ENCODE measurements around the gene CEACAM21. TPM values are rescaled to one million over a fixed set of nuclear protein-coding genes. Genes with fewer than 3 reads are reported as not detected.
A peak's percentile ranks its signal among the peaks of the same experiment; 100 is the strongest.

CEACAM21 gene
- total RNA-seq, 1 donor from 2014 or later, result not detected

- TF ChIP-seq, protein P1, sequence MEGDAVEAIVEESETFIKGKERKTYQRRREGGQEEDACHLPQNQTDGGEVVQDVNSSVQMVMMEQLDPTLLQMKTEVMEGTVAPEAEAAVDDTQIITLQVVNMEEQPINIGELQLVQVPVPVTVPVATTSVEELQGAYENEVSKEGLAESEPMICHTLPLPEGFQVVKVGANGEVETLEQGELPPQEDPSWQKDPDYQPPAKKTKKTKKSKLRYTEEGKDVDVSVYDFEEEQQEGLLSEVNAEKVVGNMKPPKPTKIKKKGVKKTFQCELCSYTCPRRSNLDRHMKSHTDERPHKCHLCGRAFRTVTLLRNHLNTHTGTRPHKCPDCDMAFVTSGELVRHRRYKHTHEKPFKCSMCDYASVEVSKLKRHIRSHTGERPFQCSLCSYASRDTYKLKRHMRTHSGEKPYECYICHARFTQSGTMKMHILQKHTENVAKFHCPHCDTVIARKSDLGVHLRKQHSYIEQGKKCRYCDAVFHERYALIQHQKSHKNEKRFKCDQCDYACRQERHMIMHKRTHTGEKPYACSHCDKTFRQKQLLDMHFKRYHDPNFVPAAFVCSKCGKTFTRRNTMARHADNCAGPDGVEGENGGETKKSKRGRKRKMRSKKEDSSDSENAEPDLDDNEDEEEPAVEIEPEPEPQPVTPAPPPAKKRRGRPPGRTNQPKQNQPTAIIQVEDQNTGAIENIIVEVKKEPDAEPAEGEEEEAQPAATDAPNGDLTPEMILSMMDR (IDR thresholded peaks at IDR 0.05), result no peak
- no peak for TF ChIP-seq EZH2phosphoT487 (IDR thresholded peaks at IDR 0.05)
- TF ChIP-seq EZH2 (IDR thresholded peaks at IDR 0.05), result no peak
- Histone ChIP-seq H3K27me3 (no peaks in the 10 kb centered on the region), H3K4me1 (peaks cover 17% of the 10 kb centered on the region), H3K79me2 (ENCODE audit: low read depth) (no peaks in the 10 kb centered on the region), H4K20me1 (ENCODE audit: low read depth) (peaks cover 4% of the 10 kb centered on the region), H3K9ac (no peak overlapping the region), H3K27ac (no peak overlapping the region), H3F3A (ENCODE audit: low read depth) (peaks cover 15% of the 10 kb centered on the region), H2AFZ (replicated peaks) (no peak overlapping the region), H3K9me3 (ENCODE audit: low read depth) (no peaks in the 10 kb centered on the region), H3K4me3 (no peak overlapping the region), H3K36me3 (no peaks in the 10 kb centered on the region), H3K4me2 (no peak overlapping the region)
- DNase-seq (ENCODE audit: low spot score), result no peak
- peaks cover 14% of the 10 kb centered on the region for H3K36me3 Mint-ChIP-seq
- H3K27me3 Mint-ChIP-seq (ENCODE audit: insufficient read depth, low read depth), result peaks cover 2% of the 10 kb centered on the region
- H3K4me1 Mint-ChIP-seq, result peaks cover 30% of the 10 kb centered on the region
- peaks cover 25% of the 10 kb centered on the region for H3K9me3 Mint-ChIP-seq
- H3K27ac Mint-ChIP-seq, result peak overlapping the region; percentile 3
- H3K4me3 Mint-ChIP-seq, result no peak overlapping the region
Observed at GRCh38 chr19:41548047-41548446, 27.9 kb upstream of the CEACAM21 start.

DNA sequence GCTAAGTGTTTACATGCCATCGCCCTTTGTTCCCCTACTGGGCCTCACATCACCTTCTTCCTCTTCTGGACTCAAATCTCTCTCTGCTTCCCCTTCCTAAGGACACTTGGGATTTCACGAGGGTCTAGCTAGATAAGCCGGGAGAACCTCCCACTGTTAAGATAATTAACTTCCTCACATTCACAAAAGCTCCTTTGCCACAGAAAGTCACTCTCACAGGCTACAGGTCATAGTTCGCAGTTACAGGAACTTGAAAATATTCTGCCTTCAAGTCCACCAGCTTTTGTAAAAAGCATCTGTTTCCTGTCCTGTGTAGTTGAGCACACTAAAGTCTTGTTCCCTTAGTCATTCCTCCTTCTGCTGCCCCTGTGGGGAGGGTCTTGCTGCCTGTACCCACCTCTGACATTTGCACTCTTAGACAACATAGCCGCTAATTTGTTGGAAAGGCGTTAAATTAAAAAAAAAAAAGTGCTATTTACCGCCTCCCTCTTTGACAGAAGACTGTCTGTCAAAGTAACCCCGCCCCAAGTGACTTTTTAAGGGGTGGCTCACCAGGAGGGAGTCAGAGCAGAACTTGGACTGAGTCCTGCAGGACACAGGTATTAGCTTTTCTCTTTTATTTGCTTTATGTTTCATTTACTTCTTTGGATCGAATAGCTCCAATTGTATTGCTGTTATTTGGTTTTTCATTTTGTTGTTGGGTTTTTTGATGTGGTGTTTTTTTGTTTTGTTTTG is 26.8 kb upstream of the CEACAM21 start:
- no peak overlapping the region for H3K27ac ChIP-seq
- peak overlapping the region; percentile 55 for H3K4me2 ChIP-seq
- peak overlapping the region; percentile 11 for H3K4me3 ChIP-seq
- Mint-ChIP-seq H3K4me1 (peaks cover 30% of the 10 kb centered on the region), H3K9me3 (peaks cover 30% of the 10 kb centered on the region), H3K27me3 (ENCODE audit: insufficient read depth, low read depth) (peaks cover 2% of the 10 kb centered on the region), H3K4me3 (peak overlapping the region; percentile 77), H3K27ac (peak overlapping the region; percentile 64), H3K36me3 (peaks cover 14% of the 10 kb centered on the region)
- peaks cover 4% of the 10 kb centered on the region for H4K20me1 ChIP-seq (ENCODE audit: low read depth)
- H3K9ac ChIP-seq, result no peak overlapping the region
- H3K36me3 ChIP-seq, result no peaks in the 10 kb centered on the region
- no peak overlapping the region for H2AFZ ChIP-seq (replicated peaks)
- peaks cover 15% of the 10 kb centered on the region for H3F3A ChIP-seq (ENCODE audit: low read depth)
- no peaks in the 10 kb centered on the region for H3K79me2 ChIP-seq (ENCODE audit: low read depth)
- peaks cover 6% of the 10 kb centered on the region for H3K9me3 ChIP-seq (ENCODE audit: low read depth)
- peaks cover 17% of the 10 kb centered on the region for H3K4me1 ChIP-seq
- no peaks in the 10 kb centered on the region for H3K27me3 ChIP-seq
- TF ChIP-seq, protein P1 (IDR thresholded peaks at IDR 0.05), result no peak
- TF ChIP-seq EZH2phosphoT487 (IDR thresholded peaks at IDR 0.05), result no peak
- TF ChIP-seq EZH2 (IDR thresholded peaks at IDR 0.05), result no peak
- DNase-seq (ENCODE audit: low spot score), result peak; percentile 48

DNA sequence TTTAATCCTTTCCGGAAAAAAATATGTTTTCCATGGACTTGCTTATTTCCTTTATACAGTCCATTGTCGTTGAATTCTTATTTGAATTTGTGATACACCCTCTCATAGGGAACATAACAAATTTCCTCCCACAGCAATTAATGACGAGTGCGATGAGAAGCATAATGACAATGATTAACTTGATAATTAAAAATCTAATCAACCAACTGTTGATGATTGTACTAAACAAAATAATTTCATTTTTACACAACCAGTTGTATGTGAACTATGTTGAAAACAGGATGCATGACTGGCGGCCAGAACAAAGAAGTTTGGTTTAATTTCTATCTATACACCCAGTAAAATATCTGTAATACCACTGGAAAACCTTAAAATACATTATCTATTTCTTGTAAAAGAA is 26.1 kb upstream of the CEACAM21 start:
- Histone ChIP-seq H3K27ac (no peak overlapping the region), H3K9me3 (ENCODE audit: low read depth) (peaks cover 14% of the 10 kb centered on the region), H3K4me2 (no peak overlapping the region), H3K79me2 (ENCODE audit: low read depth) (no peaks in the 10 kb centered on the region), H3K27me3 (no peaks in the 10 kb centered on the region), H2AFZ (replicated peaks) (no peak overlapping the region), H3K9ac (no peak overlapping the region), H4K20me1 (ENCODE audit: low read depth) (peaks cover 4% of the 10 kb centered on the region), H3K4me1 (peaks cover 17% of the 10 kb centered on the region), H3K36me3 (no peaks in the 10 kb centered on the region), H3K4me3 (no peak overlapping the region), H3F3A (ENCODE audit: low read depth) (peaks cover 15% of the 10 kb centered on the region)
- peaks cover 2% of the 10 kb centered on the region for H3K27me3 Mint-ChIP-seq (ENCODE audit: insufficient read depth, low read depth)
- H3K4me1 Mint-ChIP-seq, result peaks cover 30% of the 10 kb centered on the region
- H3K27ac Mint-ChIP-seq, result no peak overlapping the region
- H3K9me3 Mint-ChIP-seq, result peaks cover 32% of the 10 kb centered on the region
- peaks cover 15% of the 10 kb centered on the region for H3K36me3 Mint-ChIP-seq
- DNase-seq (ENCODE audit: low spot score), result no peak
- peak overlapping the region; percentile 77 for H3K4me3 Mint-ChIP-seq
- no peak for TF ChIP-seq EZH2 (IDR thresholded peaks at IDR 0.05)
- TF ChIP-seq, protein P1 (IDR thresholded peaks at IDR 0.05), result no peak
- no peak for TF ChIP-seq EZH2phosphoT487 (IDR thresholded peaks at IDR 0.05)

Data from neural progenitor cell (in vitro differentiated cells).